Type B pancreatic cell (in vitro differentiated cells): ENCODE measurements around the gene TAPBP. TPM values are rescaled to one million over a fixed set of nuclear protein-coding genes. Genes with fewer than 3 reads are reported as not detected.
A peak's percentile ranks its signal among the peaks of the same experiment; 100 is the strongest.
"Not testable (repeated sequence)": the region's sequence is repeated elsewhere in the genome, so short reads cannot be mapped to it uniquely, and the experiment has no call there.

Experiments used
- DNase-seq: peaks from one replicate; pipeline ENCODE4 v3.0.0; 2021; ENCODE audit warnings: mixed read lengths; ENCODE audit not compliant: unreplicated experiment; ENCODE audit errors: extremely low spot score
- H3K27ac Mint-ChIP-seq: 2 replicates; pipeline ENCODE4 v1.8.0; 2021; ENCODE audit warnings: mild to moderate bottlenecking, mixed read lengths
- H3K27me3 Mint-ChIP-seq: 2 replicates; pipeline ENCODE4 v1.8.0; 2021; ENCODE audit warnings: mixed read lengths
- H3K36me3 Mint-ChIP-seq: 2 replicates; pipeline ENCODE4 v1.8.0; 2021; ENCODE audit warnings: mixed read lengths
- H3K4me1 Mint-ChIP-seq: one replicate; pipeline ENCODE4 v1.8.0; 2021; ENCODE audit warnings: mixed read lengths; ENCODE audit not compliant: unreplicated experiment
- H3K4me3 Mint-ChIP-seq: 2 replicates; pipeline ENCODE4 v1.8.0; 2021; ENCODE audit warnings: mild to moderate bottlenecking, mixed read lengths
- H3K9me3 Mint-ChIP-seq: 2 replicates; pipeline ENCODE4 v1.8.0; 2021; ENCODE audit warnings: mixed read lengths
- total RNA-seq: library from RNA; stranded (reverse); gene quantifications from 2 replicates; pipeline ENCODE4 v1.2.1, GENCODE V29; 2021; ENCODE audit warnings: low replicate concordance
- TF ChIP-seq, protein P1 (sequence below): fragments of 200-600 bp; sonication (generic); conservative IDR thresholded peaks from 2 replicates; pipeline ENCODE4 v1.5.0; 2021; ENCODE audit warnings: antibody characterized with exemption, mild to moderate bottlenecking

TAPBP gene
- total RNA-seq, 1 donor from 2014 or later: 71.4 TPM

GRCh38 chr6:33344701-33345697, 31.1 kb upstream of the TAPBP start:
- Mint-ChIP-seq H3K4me3 (peak overlapping the region; percentile 46), H3K9me3 (no peaks in the 10 kb centered on the region), H3K4me1 (peaks cover 21% of the 10 kb centered on the region), H3K27ac (peak overlapping the region; percentile 84), H3K36me3 (no peaks in the 10 kb centered on the region), H3K27me3 (peaks cover 10% of the 10 kb centered on the region)
- no peak for DNase-seq
- TF ChIP-seq, protein P1, sequence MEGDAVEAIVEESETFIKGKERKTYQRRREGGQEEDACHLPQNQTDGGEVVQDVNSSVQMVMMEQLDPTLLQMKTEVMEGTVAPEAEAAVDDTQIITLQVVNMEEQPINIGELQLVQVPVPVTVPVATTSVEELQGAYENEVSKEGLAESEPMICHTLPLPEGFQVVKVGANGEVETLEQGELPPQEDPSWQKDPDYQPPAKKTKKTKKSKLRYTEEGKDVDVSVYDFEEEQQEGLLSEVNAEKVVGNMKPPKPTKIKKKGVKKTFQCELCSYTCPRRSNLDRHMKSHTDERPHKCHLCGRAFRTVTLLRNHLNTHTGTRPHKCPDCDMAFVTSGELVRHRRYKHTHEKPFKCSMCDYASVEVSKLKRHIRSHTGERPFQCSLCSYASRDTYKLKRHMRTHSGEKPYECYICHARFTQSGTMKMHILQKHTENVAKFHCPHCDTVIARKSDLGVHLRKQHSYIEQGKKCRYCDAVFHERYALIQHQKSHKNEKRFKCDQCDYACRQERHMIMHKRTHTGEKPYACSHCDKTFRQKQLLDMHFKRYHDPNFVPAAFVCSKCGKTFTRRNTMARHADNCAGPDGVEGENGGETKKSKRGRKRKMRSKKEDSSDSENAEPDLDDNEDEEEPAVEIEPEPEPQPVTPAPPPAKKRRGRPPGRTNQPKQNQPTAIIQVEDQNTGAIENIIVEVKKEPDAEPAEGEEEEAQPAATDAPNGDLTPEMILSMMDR: peak; percentile 79

DNA sequence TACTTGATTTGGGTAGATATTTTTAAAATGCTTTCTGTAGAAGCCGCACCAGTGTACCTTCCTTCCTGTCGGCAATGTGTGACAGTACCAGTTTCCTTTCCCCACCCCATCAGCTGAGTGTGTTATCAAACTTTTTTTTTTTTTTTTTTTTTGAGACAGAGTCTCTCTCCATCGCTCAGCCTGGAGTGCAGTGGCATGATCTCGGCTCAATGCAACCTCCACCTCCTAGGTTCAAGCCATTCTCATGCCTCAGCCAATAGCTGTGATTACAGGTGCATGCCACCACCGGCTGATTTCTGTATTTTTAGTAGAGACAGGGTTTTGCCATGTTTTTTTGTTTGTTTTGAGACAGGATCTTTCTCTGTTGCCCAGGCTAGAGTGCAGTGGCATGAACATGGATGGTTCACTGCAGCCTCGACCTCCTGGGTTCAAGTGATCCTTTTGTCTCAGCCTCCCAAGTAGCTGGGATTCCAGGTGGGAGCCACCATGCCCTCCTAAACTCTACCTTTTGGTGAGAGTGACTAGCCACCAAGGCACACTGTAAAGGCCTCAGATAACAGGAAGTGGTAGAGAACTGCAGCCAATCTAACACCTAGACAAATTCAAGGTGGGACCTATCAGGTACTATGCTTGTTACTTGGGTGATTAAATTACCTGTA, 30.2 kb upstream of the TAPBP start:
- Mint-ChIP-seq H3K4me1 (peaks cover 12% of the 10 kb centered on the region), H3K9me3 (no peaks in the 10 kb centered on the region), H3K4me3 (no peak overlapping the region), H3K27me3 (peaks cover 10% of the 10 kb centered on the region), H3K36me3 (no peaks in the 10 kb centered on the region), H3K27ac (no peak overlapping the region)
- TF ChIP-seq, protein P1: no peak
- DNase-seq: no peak

GRCh38 chr6:33343606-33343952, 29.7 kb upstream of the TAPBP start:
- H3K9me3 Mint-ChIP-seq, H3K4me3 Mint-ChIP-seq, DNase-seq, H3K27ac Mint-ChIP-seq, H3K4me1 Mint-ChIP-seq, H3K36me3 Mint-ChIP-seq: not testable (repeated sequence)
- H3K27me3 Mint-ChIP-seq: peaks cover 10% of the 10 kb centered on the region

GRCh38 chr6:33339193-33339592, 25.3 kb upstream of the TAPBP start:
- no peak for DNase-seq
- TF ChIP-seq, protein P1: no peak
- Mint-ChIP-seq H3K4me1 (no peaks in the 10 kb centered on the region), H3K9me3 (no peaks in the 10 kb centered on the region), H3K27me3 (no peaks in the 10 kb centered on the region), H3K27ac (no peak overlapping the region), H3K4me3 (no peak overlapping the region), H3K36me3 (no peaks in the 10 kb centered on the region)

- no peaks in the 10 kb centered on the region for H3K4me1 Mint-ChIP-seq
- no peak for DNase-seq
- H3K4me3 Mint-ChIP-seq: no peak overlapping the region
- no peaks in the 10 kb centered on the region for H3K9me3 Mint-ChIP-seq
- TF ChIP-seq, protein P1: no peak
- no peaks in the 10 kb centered on the region for H3K27me3 Mint-ChIP-seq
- no peaks in the 10 kb centered on the region for H3K36me3 Mint-ChIP-seq
- H3K27ac Mint-ChIP-seq: no peak overlapping the region
Measured at GRCh38 chr6:33336495-33336894, 22.6 kb upstream of the TAPBP start.

- TF ChIP-seq, protein P1: no peak
- H3K4me1 Mint-ChIP-seq: no peaks in the 10 kb centered on the region
- no peak overlapping the region for H3K27ac Mint-ChIP-seq
- DNase-seq: no peak
- no peaks in the 10 kb centered on the region for H3K36me3 Mint-ChIP-seq
- H3K27me3 Mint-ChIP-seq: no peaks in the 10 kb centered on the region
- H3K9me3 Mint-ChIP-seq: no peaks in the 10 kb centered on the region
- H3K4me3 Mint-ChIP-seq: no peak overlapping the region
Measured at GRCh38 chr6:33335916-33336315, 22.0 kb upstream of the TAPBP start.
